HEK293 (cell line): ENCODE measurements around the gene EPB41L5.

Experiments
- CTCF ChIA-PET: fragments of 350-600 bp; formaldehyde crosslinking; extraction: SDS; loops from one replicate; lab custom pipeline; 2021; ENCODE audit warnings: antibody characterized with exemption; lab: Yijun Ruan, JAX
- POLR2A ChIA-PET: fragments of 300-600 bp; formaldehyde crosslinking; extraction: SDS; loops from one replicate; lab custom pipeline; 2020; ENCODE audit warnings: antibody characterized with exemption, inconsistent platforms; lab: Yijun Ruan, JAX
- H3K27ac ChIP-seq: fragments of 200-500 bp; sonication (Bioruptor generic); 2 replicates; pipeline ENCODE4 v1.5.1; 2014; ENCODE audit warnings: low read depth, low read length, control low read depth, inconsistent platforms; ENCODE audit errors: extremely low read depth
- H3K36me3 ChIP-seq, 2 experiments: fragments of 200-500 bp in 1 of 2; sonication (Bioruptor generic) in 1 of 2; 1 replicate in 1 of 2; 2 replicates in 1 of 2; pipeline ENCODE4 v1.5.1; 2014 to 2017; ENCODE audit warnings: inconsistent platforms in 2 of 2, low read length in 2 of 2; ENCODE audit not compliant: control insufficient read depth in 2 of 2, insufficient read depth in 1 of 2
- H3K4me1 ChIP-seq: fragments of 200-500 bp; sonication (Bioruptor generic); 2 replicates; pipeline ENCODE4 v1.5.1; 2014; ENCODE audit warnings: mild to moderate bottlenecking, low read length, inconsistent platforms; ENCODE audit not compliant: control insufficient read depth, insufficient read depth
- H3K4me3 ChIP-seq: 2 replicates; pipeline ENCODE4 v1.5.1; 2011; ENCODE audit warnings: low read depth, mild to moderate bottlenecking, control low read depth, low read length, moderate library complexity
- H3K9me3 ChIP-seq: fragments of 200-500 bp; sonication (Bioruptor generic); 2 replicates; pipeline ENCODE4 v1.5.1; 2014; ENCODE audit warnings: low read depth, low read length, inconsistent platforms; ENCODE audit not compliant: control insufficient read depth, insufficient read depth
- EGR2 ChIP-seq: fragments of 450-650 bp; formaldehyde crosslinking; IDR thresholded peaks from 2 replicates; pipeline ENCODE4 v1.5.1; 2016; ENCODE audit warnings: low read depth, missing biosample characterization, missing genetic modification characterization
- GLIS2 ChIP-seq: fragments of 450-650 bp; formaldehyde crosslinking; IDR thresholded peaks from 2 replicates; pipeline ENCODE4 v1.5.1; 2016; ENCODE audit warnings: missing biosample characterization, missing genetic modification characterization
- HOXD13 ChIP-seq: sonication (generic); formaldehyde crosslinking; IDR thresholded peaks from 2 replicates; pipeline ENCODE4 v1.8.0; 2022; ENCODE audit warnings: missing genetic modification reagents, borderline replicate concordance
- PBX3 ChIP-seq: sonication (generic); formaldehyde crosslinking; IDR thresholded peaks from 2 replicates; pipeline ENCODE4 v1.8.1; 2022; ENCODE audit warnings: mild to moderate bottlenecking, moderate library complexity, missing genetic modification reagents
- RBAK ChIP-seq: fragments of 450-650 bp; formaldehyde crosslinking; IDR thresholded peaks from 2 replicates; pipeline ENCODE4 v1.5.1; 2016; ENCODE audit warnings: missing biosample characterization, missing genetic modification characterization
- SP2 ChIP-seq: fragments of 450-650 bp; formaldehyde crosslinking; IDR thresholded peaks from 2 replicates; pipeline ENCODE4 v1.5.1; 2016; ENCODE audit warnings: missing biosample characterization, missing genetic modification characterization
- TCF7L2 ChIP-seq: IDR thresholded peaks from 2 replicates; pipeline ENCODE4 v1.6.1; 2011; ENCODE audit warnings: low read depth, mild to moderate bottlenecking, inconsistent platforms, low read length, moderate library complexity, borderline replicate concordance
- ZBTB20 ChIP-seq: fragments of 450-650 bp; formaldehyde crosslinking; IDR thresholded peaks from 2 replicates; pipeline ENCODE4 v1.5.1; 2016; ENCODE audit warnings: missing biosample characterization, missing genetic modification characterization
- ZFP3 ChIP-seq: fragments of 450-650 bp; formaldehyde crosslinking; IDR thresholded peaks from 2 replicates; pipeline ENCODE4 v1.5.1; 2016; ENCODE audit warnings: low read depth, missing biosample characterization, missing genetic modification characterization
- ZNF248 ChIP-seq: fragments of 450-650 bp; formaldehyde crosslinking; IDR thresholded peaks from 2 replicates; pipeline ENCODE4 v1.5.1; 2017; ENCODE audit warnings: missing biosample characterization, missing genetic modification characterization
- ZNF394 ChIP-seq: fragments of 450-650 bp; formaldehyde crosslinking; IDR thresholded peaks from 2 replicates; pipeline ENCODE4 v1.5.1; 2016; ENCODE audit warnings: missing biosample characterization, missing genetic modification characterization, mild to moderate bottlenecking, moderate library complexity, borderline replicate concordance
- ZNF623 ChIP-seq: fragments of 450-650 bp; formaldehyde crosslinking; IDR thresholded peaks from 2 replicates; pipeline ENCODE4 v1.5.1; 2016; ENCODE audit warnings: missing biosample characterization, missing genetic modification characterization
- ZNF645 ChIP-seq: fragments of 450-650 bp; formaldehyde crosslinking; IDR thresholded peaks from 2 replicates; pipeline ENCODE4; 2016; ENCODE audit warnings: missing biosample characterization, missing genetic modification characterization
- ZNF776 ChIP-seq: fragments of 450-650 bp; formaldehyde crosslinking; IDR thresholded peaks from 2 replicates; pipeline ENCODE4 v1.5.0; 2017; ENCODE audit warnings: missing biosample characterization, missing genetic modification characterization, borderline replicate concordance
- ZNF785 ChIP-seq: fragments of 450-650 bp; formaldehyde crosslinking; IDR thresholded peaks from 2 replicates; pipeline ENCODE4 v1.5.1; 2016; ENCODE audit warnings: missing biosample characterization, missing genetic modification characterization
- ZNF791 ChIP-seq: fragments of 450-650 bp; formaldehyde crosslinking; IDR thresholded peaks from 2 replicates; pipeline ENCODE4 v1.5.1; 2016; ENCODE audit warnings: missing biosample characterization, missing genetic modification characterization
- TF ChIP-seq, protein P1 (sequence below): fragments of 450-650 bp; formaldehyde crosslinking; conservative IDR thresholded peaks from 2 replicates; pipeline ENCODE4 v1.5.1; 2016; ENCODE audit warnings: low read depth, missing biosample characterization, missing genetic modification characterization

The EPB41L5 gene

DNA sequence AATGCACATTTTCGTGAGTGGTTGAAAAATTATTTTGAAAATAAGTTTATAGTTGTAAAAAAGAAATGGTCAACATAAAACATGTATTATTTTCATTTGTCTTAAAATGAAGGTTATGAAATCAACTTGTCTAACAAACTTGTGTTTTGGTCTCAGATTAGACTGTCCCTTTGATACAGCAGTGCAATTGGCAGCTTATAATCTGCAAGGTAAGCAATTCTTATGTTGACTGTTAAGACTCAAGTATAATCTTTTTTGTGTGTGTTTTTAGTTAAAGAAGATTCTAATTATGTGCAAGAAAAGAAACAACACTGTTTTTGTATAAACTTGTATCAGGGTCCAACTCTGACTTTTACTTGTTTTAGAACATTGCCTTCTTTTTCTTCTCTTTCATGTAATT lies 62.7 kb downstream of the EPB41L5 start (continued):
- TF ChIP-seq ZNF645: no peak
- no peak for TF ChIP-seq HOXD13
- TF ChIP-seq, all 188 proteins: peak for 0

- POLR2A ChIA-PET: no interaction called here
- Histone ChIP-seq H3K4me3 (no peak overlapping the region), H3K9me3 (no peaks in the 10 kb centered on the region), H3K36me3 (peaks cover 12 to 16% of the 10 kb centered on the region in 2 experiments; a peak in 2 of 3 replicates), H3K27ac (no peak overlapping the region), H3K4me1 (no peaks in the 10 kb centered on the region)
- TF ChIP-seq EGR2 (tag by site-specific recombination) (no peak), TCF7L2 (no peak)
- CTCF ChIA-PET: no interaction called here
Observed at GRCh38 chr2:120077896-120078295, 65.0 kb downstream of the EPB41L5 start.

GRCh38 chr2:120079647-120080046 lies 66.8 kb downstream of the EPB41L5 start:
- H3K4me1 ChIP-seq: no peaks in the 10 kb centered on the region
- no peaks in the 10 kb centered on the region for H3K9me3 ChIP-seq
- H3K36me3 ChIP-seq: peaks cover 8 to 16% of the 10 kb centered on the region in 2 experiments; a peak in 2 of 3 replicates
- CTCF ChIA-PET: no interaction called here
- POLR2A ChIA-PET: interaction anchor here (1.0 kb wide), 1 partner anchor 67 kb away, joined by 3 read pairs; the partner anchor contains the start of gene EPB41L5
- TF ChIP-seq ZNF248 (tag by site-specific recombination) (no peak), ZNF394 (tag by site-specific recombination) (no peak)
- TF ChIP-seq, protein P1, sequence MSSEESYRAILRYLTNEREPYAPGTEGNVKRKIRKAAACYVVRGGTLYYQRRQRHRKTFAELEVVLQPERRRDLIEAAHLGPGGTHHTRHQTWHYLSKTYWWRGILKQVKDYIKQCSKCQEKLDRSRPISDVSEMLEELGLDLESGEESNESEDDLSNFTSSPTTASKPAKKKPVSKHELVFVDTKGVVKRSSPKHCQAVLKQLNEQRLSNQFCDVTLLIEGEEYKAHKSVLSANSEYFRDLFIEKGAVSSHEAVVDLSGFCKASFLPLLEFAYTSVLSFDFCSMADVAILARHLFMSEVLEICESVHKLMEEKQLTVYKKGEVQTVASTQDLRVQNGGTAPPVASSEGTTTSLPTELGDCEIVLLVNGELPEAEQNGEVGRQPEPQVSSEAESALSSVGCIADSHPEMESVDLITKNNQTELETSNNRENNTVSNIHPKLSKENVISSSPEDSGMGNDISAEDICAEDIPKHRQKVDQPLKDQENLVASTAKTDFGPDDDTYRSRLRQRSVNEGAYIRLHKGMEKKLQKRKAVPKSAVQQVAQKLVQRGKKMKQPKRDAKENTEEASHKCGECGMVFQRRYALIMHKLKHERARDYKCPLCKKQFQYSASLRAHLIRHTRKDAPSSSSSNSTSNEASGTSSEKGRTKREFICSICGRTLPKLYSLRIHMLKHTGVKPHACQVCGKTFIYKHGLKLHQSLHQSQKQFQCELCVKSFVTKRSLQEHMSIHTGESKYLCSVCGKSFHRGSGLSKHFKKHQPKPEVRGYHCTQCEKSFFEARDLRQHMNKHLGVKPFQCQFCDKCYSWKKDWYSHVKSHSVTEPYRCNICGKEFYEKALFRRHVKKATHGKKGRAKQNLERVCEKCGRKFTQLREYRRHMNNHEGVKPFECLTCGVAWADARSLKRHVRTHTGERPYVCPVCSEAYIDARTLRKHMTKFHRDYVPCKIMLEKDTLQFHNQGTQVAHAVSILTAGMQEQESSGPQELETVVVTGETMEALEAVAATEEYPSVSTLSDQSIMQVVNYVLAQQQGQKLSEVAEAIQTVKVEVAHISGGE (tag by site-specific recombination): no peak
- no peak overlapping the region for H3K27ac ChIP-seq
- H3K4me3 ChIP-seq: no peak overlapping the region

DNA sequence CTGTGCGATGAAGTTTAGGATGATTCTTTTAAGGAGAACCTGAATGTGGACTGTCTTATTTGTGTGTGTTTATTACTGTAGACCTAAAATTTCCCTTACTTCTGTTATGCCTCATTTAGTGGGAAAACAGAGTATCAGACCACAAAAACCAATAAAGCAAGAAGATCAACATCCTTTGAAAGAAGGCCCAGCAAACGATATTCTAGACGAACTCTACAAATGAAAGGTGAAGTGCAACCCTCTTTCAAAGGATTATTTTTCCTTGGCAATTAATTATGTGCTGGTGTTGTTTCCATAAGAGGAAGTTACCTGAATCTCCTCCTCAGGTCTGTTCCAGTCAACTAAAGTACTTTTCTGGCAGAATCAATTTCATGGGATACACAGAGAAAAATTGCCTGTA lies 78.6 kb downstream of the EPB41L5 start:
- H3K4me3 ChIP-seq: no peak overlapping the region
- H3K4me1 ChIP-seq: no peaks in the 10 kb centered on the region; the same call in 1 of the 2 replicates
- H3K36me3 ChIP-seq: peaks cover 9 to 16% of the 10 kb centered on the region in 2 experiments; a peak in 2 of 3 replicates
- H3K9me3 ChIP-seq: no peaks in the 10 kb centered on the region
- POLR2A ChIA-PET: no interaction called here
- no peak overlapping the region for H3K27ac ChIP-seq
- TF ChIP-seq ZNF776: no peak
- no peak for TF ChIP-seq ZNF785 (tag by site-specific recombination)
- no peak for TF ChIP-seq ZBTB20 (tag by site-specific recombination)
- TF ChIP-seq RBAK: no peak
- no peak for TF ChIP-seq ZNF791 (tag by site-specific recombination)
- no peak for TF ChIP-seq ZFP3 (tag by site-specific recombination)
- no peak for TF ChIP-seq PBX3
- TF ChIP-seq GLIS2: no peak
- no peak for TF ChIP-seq SP2 (tag by site-specific recombination)
- no peak for TF ChIP-seq ZNF623 (tag by site-specific recombination)
- CTCF ChIA-PET: no interaction called here
